WI38 (cell line): Measurements from ENCODE around the gene COL24A1.

Source experiments
- H3K4me3 ChIP-seq: 2 replicates; pipeline ENCODE4 v1.5.1; 2011; ENCODE audit warnings: low read depth, mild to moderate bottlenecking, control low read depth, low read length
- TF ChIP-seq, protein P1 (sequence below): IDR thresholded peaks from 2 replicates; pipeline ENCODE4 v1.5.1; 2012; ENCODE audit warnings: low read depth, mild to moderate bottlenecking, control low read depth, low read length

COL24A1 gene

DNA sequence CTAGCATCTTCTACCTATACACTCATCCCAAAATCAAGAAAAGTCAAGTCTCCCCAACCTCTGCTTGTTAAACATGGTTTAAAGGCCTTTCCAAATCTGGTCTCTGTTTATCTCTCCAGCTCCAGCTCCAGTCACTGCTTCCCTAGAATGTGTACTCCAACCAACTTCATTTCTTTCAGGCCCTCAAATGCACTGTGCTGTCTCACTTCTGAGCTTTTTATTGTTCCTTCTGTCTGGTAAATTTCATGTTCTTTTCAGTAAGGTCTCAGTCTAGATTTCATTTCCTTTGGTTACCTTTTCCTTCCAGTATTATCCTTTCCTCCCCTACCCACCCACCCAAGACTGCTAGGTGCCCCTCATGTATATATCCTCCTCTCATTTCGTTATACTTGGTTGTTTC, 3.7 kb downstream of the COL24A1 start:
- TF ChIP-seq, protein P1, sequence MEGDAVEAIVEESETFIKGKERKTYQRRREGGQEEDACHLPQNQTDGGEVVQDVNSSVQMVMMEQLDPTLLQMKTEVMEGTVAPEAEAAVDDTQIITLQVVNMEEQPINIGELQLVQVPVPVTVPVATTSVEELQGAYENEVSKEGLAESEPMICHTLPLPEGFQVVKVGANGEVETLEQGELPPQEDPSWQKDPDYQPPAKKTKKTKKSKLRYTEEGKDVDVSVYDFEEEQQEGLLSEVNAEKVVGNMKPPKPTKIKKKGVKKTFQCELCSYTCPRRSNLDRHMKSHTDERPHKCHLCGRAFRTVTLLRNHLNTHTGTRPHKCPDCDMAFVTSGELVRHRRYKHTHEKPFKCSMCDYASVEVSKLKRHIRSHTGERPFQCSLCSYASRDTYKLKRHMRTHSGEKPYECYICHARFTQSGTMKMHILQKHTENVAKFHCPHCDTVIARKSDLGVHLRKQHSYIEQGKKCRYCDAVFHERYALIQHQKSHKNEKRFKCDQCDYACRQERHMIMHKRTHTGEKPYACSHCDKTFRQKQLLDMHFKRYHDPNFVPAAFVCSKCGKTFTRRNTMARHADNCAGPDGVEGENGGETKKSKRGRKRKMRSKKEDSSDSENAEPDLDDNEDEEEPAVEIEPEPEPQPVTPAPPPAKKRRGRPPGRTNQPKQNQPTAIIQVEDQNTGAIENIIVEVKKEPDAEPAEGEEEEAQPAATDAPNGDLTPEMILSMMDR, result no peak
- no peak overlapping the region for H3K4me3 ChIP-seq

DNA sequence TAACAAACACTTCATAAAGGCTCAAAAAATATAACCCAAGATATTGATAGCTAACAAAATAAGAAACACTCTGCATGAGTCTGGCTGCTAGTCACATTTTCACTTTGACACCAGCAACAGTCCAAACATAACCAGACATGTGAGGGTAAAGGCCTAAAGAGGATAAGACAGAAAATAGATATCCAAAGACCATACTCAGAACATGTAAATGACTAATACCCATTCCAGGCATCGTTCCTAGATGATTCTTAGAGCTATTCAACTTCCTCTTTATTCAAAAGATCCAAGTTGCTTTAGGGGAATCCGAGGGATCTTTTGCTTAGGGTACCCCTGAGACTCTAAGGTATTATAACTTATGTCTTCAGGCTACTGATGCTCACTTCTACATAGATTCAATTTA, 5.1 kb downstream of the COL24A1 start:
- TF ChIP-seq, protein P1, result no peak
- H3K4me3 ChIP-seq, result no peak overlapping the region

GRCh38 chr1:86150553-86151055, 6.0 kb downstream of the COL24A1 start:
- no peak overlapping the region for H3K4me3 ChIP-seq
- TF ChIP-seq, protein P1, result no peak

DNA sequence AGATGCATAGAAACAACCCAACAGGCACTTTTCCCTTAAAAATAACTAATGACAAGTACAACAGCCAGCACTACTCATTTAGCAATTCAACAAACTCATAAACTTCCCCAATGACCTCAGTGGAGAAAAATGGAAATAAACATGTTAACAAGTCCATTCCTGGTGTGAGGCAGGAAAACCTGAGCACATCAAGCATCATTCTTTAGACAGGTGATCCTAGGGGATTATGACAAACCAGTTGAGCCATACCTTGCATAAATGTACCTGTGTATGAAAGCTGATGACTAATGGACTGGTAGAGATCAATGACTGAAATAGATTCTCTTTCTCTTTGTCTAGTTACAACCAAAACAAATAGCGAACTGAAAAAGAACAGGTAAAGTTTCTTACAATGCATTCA, 7.0 kb downstream of the COL24A1 start:
- TF ChIP-seq, protein P1, result no peak
- no peak overlapping the region for H3K4me3 ChIP-seq

DNA sequence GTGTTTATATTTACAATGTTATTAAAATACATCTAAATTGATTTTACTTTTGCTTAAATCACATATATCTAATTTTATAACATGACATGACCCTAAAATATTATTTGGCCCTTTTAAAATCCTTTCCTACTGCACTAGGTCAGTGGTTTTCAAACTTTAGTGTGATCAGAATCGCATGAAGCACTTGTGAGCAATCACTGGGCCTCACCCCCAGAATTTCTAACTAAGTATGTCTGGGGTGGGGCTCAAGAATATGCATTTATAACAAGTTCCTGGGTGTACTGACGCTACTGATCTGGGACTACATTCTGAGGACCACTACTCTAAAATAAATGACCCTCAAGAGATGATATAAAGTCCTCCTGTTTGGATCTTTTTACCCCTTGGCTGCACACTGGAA, 8.8 kb downstream of the COL24A1 start:
- TF ChIP-seq, protein P1, result no peak

DNA sequence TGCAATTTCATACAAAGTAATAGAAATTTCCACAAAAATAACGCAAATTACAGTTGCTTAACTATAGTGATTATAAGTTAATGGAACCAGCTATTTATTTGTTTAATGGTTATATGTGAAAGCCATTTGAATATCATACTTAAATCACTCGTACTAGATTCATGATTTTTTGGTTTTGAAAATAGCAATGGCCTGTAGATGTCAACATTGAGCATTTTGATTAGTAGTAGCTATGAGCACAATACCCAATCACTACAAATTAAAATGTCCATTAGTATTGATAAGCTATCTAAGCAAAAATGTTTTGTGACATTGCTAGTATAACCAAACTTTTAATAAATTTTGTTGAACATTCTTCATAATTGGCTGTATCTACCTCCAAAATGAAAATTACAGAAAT, 10.0 kb downstream of the COL24A1 start:
- TF ChIP-seq, protein P1, result no peak
- H3K4me3 ChIP-seq, result no peak overlapping the region

More for the DNA sequence above, 8.8 kb downstream of the COL24A1 start:
- no peak overlapping the region for H3K4me3 ChIP-seq

GRCh38 chr1:86140281-86140880, 16.2 kb downstream of the COL24A1 start:
- TF ChIP-seq, protein P1, result no peak
- no peak overlapping the region for H3K4me3 ChIP-seq
